SK-N-SH treated with all-trans-retinoic acid at 6 μM for 48 hours (cell line): Measurements from ENCODE around the gene SLC50A1.

Experiments used
- ATAC-seq: fragments of 200-7000 bp; cut with Tn5 transposase; 3 replicates; pipeline ENCODE4 v1.9.1; 2020; ENCODE audit warnings: mild to moderate bottlenecking, moderate library complexity
- ARNTL ChIP-seq: fragments of 450-650 bp; formaldehyde crosslinking; IDR thresholded peaks from 2 replicates; pipeline ENCODE4 v1.5.0; 2020; ENCODE audit warnings: low read depth, mild to moderate bottlenecking, moderate library complexity, borderline replicate concordance
- CSDC2 ChIP-seq: fragments of 250-450 bp; sonication (Bioruptor Pico); IDR thresholded peaks from 2 replicates; pipeline ENCODE4 v1.5.0; 2020; ENCODE audit warnings: mild to moderate bottlenecking, moderate library complexity
- ESRRG ChIP-seq: fragments of 250-450 bp; sonication (Bioruptor Pico); IDR thresholded peaks from 2 replicates; pipeline ENCODE4 v1.6.1; 2021; ENCODE audit warnings: mild to moderate bottlenecking
- GLIS3 ChIP-seq: fragments of 250-450 bp; sonication (Bioruptor Pico); IDR thresholded peaks from 2 replicates; pipeline ENCODE4 v1.5.0; 2020; ENCODE audit warnings: mild to moderate bottlenecking, moderate library complexity
- ISL1 ChIP-seq: fragments of 250-450 bp; sonication (Bioruptor Pico); IDR thresholded peaks from 2 replicates; pipeline ENCODE4 v2.1.2; 2022; ENCODE audit warnings: mild to moderate bottlenecking, moderate library complexity
- OSR1 ChIP-seq: fragments of 250-450 bp; sonication (Bioruptor Pico); IDR thresholded peaks from 2 replicates; pipeline ENCODE4 v1.8.0; 2022; ENCODE audit warnings: moderate library complexity, mild to moderate bottlenecking, inconsistent platforms
- PATZ1 ChIP-seq: fragments of 250-450 bp; sonication (Bioruptor Pico); IDR thresholded peaks from 2 replicates; pipeline ENCODE4 v1.8.0; 2020; ENCODE audit warnings: mild to moderate bottlenecking, moderate library complexity, borderline replicate concordance
- RARB ChIP-seq: fragments of 250-450 bp; sonication (Bioruptor Pico); IDR thresholded peaks from 2 replicates; pipeline ENCODE4 v1.8.0; 2021; ENCODE audit warnings: mild to moderate bottlenecking, moderate library complexity
- SNAI2 ChIP-seq: fragments of 250-450 bp; sonication (Bioruptor Pico); IDR thresholded peaks from 2 replicates; pipeline ENCODE4 v1.5.0; 2020; ENCODE audit warnings: mild to moderate bottlenecking, moderate library complexity
- TCF4 ChIP-seq: fragments of 250-450 bp; sonication (Bioruptor Pico); IDR thresholded peaks from 2 replicates; pipeline ENCODE4 v1.8.0; 2021; ENCODE audit warnings: mild to moderate bottlenecking, moderate library complexity, borderline replicate concordance
- TOX ChIP-seq: fragments of 250-450 bp; sonication (Bioruptor Pico); IDR thresholded peaks from 2 replicates; pipeline ENCODE4 v1.8.0; 2021; ENCODE audit warnings: mild to moderate bottlenecking, moderate library complexity, borderline replicate concordance
- ZFP3 ChIP-seq: fragments of 250-450 bp; sonication (Bioruptor Pico); IDR thresholded peaks from 2 replicates; pipeline ENCODE4 v1.5.0; 2020; ENCODE audit warnings: mild to moderate bottlenecking, moderate library complexity
- ZFP30 ChIP-seq: fragments of 450-650 bp; formaldehyde crosslinking; IDR thresholded peaks from 2 replicates; pipeline ENCODE4 v1.5.0; 2022; ENCODE audit warnings: mild to moderate bottlenecking, moderate library complexity
- ZNF565 ChIP-seq: fragments of 450-650 bp; formaldehyde crosslinking; conservative IDR thresholded peaks from 2 replicates; pipeline ENCODE4 v1.5.0; 2020; ENCODE audit warnings: low read depth, mild to moderate bottlenecking, moderate library complexity
- ZNF70 ChIP-seq: fragments of 450-650 bp; formaldehyde crosslinking; IDR thresholded peaks from 2 replicates; pipeline ENCODE4 v1.5.0; 2020; ENCODE audit warnings: mild to moderate bottlenecking, moderate library complexity
- ZNF8 ChIP-seq: fragments of 450-650 bp; formaldehyde crosslinking; IDR thresholded peaks from 2 replicates; pipeline ENCODE4 v1.5.0; 2020; ENCODE audit warnings: mild to moderate bottlenecking, moderate library complexity
- TF ChIP-seq, protein P1 (sequence below): fragments of 250-450 bp; sonication (Bioruptor Pico); IDR thresholded peaks from 2 replicates; pipeline ENCODE4 v1.5.1; 2021; ENCODE audit warnings: mild to moderate bottlenecking, moderate library complexity
- TF ChIP-seq, protein P2 (sequence below): fragments of 250-450 bp; sonication (Bioruptor Pico); IDR thresholded peaks from 2 replicates; pipeline ENCODE4 v1.5.1; 2020; ENCODE audit warnings: low read depth, mild to moderate bottlenecking, moderate library complexity
- TF ChIP-seq, protein P3 (sequence below): fragments of 250-450 bp; sonication (Bioruptor Pico); IDR thresholded peaks from 2 replicates; pipeline ENCODE4 v1.8.0; 2021; ENCODE audit warnings: low read depth, mild to moderate bottlenecking, moderate library complexity, borderline replicate concordance

SLC50A1 gene

GRCh38 chr1:155127105-155127966 lies 8.3 kb upstream of the SLC50A1 start, which contains the start of gene EFNA1 (continued):
- TF ChIP-seq, protein P1, sequence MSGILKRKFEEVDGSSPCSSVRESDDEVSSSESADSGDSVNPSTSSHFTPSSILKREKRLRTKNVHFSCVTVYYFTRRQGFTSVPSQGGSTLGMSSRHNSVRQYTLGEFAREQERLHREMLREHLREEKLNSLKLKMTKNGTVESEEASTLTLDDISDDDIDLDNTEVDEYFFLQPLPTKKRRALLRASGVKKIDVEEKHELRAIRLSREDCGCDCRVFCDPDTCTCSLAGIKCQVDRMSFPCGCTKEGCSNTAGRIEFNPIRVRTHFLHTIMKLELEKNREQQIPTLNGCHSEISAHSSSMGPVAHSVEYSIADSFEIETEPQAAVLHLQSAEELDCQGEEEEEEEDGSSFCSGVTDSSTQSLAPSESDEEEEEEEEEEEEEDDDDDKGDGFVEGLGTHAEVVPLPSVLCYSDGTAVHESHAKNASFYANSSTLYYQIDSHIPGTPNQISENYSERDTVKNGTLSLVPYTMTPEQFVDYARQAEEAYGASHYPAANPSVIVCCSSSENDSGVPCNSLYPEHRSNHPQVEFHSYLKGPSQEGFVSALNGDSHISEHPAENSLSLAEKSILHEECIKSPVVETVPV (CRISPR knock-in tag): no peak
- no peak for TF ChIP-seq PATZ1 (CRISPR knock-in tag)
- TF ChIP-seq GLIS3 (CRISPR knock-in tag): no peak
- no peak for TF ChIP-seq TOX (CRISPR knock-in tag)
- TF ChIP-seq CSDC2 (CRISPR knock-in tag): no peak
- no peak for TF ChIP-seq ISL1 (CRISPR knock-in tag)
- no peak for TF ChIP-seq TCF4
- TF ChIP-seq OSR1: no peak
- TF ChIP-seq ESRRG (CRISPR knock-in tag): no peak
- TF ChIP-seq, protein P2, sequence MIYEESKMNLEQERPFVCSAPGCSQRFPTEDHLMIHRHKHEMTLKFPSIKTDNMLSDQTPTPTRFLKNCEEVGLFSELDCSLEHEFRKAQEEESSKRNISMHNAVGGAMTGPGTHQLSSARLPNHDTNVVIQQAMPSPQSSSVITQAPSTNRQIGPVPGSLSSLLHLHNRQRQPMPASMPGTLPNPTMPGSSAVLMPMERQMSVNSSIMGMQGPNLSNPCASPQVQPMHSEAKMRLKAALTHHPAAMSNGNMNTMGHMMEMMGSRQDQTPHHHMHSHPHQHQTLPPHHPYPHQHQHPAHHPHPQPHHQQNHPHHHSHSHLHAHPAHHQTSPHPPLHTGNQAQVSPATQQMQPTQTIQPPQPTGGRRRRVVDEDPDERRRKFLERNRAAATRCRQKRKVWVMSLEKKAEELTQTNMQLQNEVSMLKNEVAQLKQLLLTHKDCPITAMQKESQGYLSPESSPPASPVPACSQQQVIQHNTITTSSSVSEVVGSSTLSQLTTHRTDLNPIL: no peak
- TF ChIP-seq ZFP30 (CRISPR knock-in tag): no peak

DNA sequence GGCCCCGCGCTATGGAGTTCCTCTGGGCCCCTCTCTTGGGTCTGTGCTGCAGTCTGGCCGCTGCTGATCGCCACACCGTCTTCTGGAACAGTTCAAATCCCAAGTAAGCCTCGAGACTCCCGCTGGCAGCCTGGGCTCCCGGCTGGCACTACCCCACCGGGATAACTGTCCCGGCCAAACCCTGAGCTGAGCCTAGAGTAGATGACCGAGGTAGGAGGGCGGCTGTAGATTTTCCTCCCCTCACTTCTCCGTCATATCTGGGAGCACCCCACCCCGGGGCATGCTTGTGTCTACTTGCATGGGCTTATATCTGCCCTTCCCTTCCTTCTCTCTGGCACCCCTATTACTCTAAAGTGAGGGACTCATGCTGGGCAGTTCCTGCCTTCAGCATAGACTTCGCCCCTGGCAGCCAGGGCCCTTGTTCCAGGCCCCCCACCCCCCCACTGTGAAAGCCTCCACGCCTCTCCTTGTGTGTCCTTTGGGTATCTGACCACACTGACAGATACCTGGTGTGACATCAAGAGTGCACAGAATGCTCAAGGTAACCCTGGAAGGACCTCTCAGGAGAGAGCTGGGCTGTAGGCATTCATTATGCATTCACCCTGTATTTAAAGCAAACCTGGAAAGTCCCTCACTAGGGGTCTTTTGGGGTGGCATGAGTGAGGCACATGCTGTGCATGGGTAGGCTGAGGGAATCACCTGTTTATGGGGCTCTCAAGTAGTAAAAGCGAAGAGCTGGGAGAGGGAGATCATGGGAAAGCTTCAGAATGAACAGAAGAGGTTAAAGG lies 7.5 kb upstream of the SLC50A1 start:
- TF ChIP-seq ZNF565 (CRISPR knock-in tag): no peak
- TF ChIP-seq ZNF70: peak; percentile 98
- ATAC-seq: peak; percentile 45

DNA sequence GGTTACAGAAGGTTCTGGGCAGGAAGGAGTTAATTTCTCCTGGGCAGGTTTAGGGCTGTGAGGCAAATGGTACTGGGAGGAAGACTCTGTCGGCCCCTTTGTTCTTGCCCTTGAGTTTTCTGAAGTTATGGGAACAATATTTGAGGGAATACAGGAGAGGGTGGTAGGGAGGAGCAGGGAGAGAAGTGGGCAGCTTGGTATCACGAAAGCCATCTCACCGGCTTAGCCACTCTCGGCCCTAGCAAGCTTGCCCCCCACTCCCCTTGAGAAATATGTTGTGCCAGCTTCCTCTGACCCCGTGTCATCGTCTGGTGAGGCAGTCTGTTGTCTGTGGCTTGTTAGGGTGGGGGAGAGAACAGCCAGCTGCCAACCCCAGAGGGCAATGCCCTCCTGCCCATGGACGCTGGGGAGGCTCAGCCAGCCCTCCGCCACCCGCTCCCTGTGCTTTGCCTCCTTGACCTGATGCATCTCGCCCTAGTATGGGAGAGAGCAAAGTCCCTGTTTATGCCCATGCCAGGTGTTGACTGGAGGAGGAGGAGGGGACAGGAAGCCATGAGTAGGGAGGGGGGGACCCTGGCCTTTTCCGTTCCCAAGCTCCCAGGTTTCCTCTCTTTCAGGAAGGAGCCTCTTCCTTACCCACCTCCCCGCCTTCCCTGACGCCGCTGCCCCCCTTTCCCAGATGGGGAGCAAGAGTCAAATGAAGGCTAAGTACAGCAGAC lies 6.7 kb upstream of the SLC50A1 start:
- peak; percentile 21 for ATAC-seq
- TF ChIP-seq ISL1 (CRISPR knock-in tag): no peak
- no peak for TF ChIP-seq ZNF70
- TF ChIP-seq GLIS3 (CRISPR knock-in tag): no peak; the same call in 1 of the 2 replicates
- no peak for TF ChIP-seq SNAI2 (CRISPR knock-in tag)
- TF ChIP-seq, protein P2: no peak

- TF ChIP-seq ARNTL (CRISPR knock-in tag): no peak
- TF ChIP-seq RARB (CRISPR knock-in tag): no peak
- TF ChIP-seq ESRRG (CRISPR knock-in tag): no peak
- no peak for TF ChIP-seq ZNF8 (CRISPR knock-in tag)
- no peak for TF ChIP-seq GLIS3 (CRISPR knock-in tag)
- no peak for TF ChIP-seq SNAI2 (CRISPR knock-in tag)
- TF ChIP-seq, protein P3, sequence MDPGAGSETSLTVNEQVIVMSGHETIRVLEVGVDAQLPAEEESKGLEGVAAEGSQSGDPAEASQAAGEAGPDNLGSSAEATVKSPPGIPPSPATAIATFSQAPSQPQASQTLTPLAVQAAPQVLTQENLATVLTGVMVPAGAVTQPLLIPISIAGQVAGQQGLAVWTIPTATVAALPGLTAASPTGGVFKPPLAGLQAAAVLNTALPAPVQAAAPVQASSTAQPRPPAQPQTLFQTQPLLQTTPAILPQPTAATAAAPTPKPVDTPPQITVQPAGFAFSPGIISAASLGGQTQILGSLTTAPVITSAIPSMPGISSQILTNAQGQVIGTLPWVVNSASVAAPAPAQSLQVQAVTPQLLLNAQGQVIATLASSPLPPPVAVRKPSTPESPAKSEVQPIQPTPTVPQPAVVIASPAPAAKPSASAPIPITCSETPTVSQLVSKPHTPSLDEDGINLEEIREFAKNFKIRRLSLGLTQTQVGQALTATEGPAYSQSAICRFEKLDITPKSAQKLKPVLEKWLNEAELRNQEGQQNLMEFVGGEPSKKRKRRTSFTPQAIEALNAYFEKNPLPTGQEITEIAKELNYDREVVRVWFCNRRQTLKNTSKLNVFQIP (CRISPR knock-in tag): no peak
- TF ChIP-seq ISL1 (CRISPR knock-in tag): no peak
- no peak for TF ChIP-seq ZFP3
- ATAC-seq: no peak
Measured at GRCh38 chr1:155130272-155131006, 5.2 kb upstream of the SLC50A1 start.
